Measurements from ENCODE around the gene PYROXD2.

Gene PYROXD2

DNA sequence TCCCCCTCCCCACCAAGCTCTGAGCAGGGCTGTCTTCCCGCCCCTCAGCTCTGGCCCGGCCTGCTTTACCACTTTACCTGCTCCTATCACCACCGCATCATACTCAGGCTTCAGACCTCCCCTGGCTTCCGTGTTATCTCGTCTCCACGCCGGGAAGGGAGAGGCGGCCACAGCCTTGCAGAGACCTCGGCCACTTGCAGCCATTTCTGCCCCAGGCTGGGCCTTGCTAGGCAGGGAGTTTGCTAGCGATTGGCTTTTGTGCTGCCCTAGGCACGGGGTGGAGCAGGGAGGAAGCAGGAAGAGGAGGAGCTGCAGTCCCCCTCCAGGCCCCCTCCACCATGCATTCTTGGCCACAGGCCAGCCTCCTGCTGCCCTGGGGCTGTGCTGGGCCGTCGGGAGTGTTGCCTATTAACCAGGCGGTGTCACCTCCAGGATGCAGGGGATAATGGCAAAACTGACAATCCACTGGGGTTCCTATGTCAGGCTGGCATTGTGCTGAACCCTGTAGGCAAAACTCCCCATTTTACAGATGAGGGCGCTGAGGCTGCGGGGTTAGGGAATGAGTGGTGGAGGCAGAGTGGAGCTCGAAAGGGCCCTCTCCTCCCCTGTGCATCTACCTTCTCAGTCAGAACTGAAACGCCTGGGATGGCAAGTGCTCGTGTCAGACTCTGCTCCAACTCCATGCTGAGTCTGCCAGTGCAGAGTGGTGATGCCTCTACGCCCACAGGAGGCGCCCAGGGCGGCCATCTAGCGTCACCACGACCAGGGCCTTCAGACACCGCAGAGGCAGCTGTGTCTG is at the start of gene PYROXD2:
TSS of gene PYROXD2 (minus strand) at position 251 of the 799 bp plus-strand sequence. CDS start at position 204, 47 bp downstream.
- peak; percentile 88 for DNase-seq (ENCODE audit: low read depth)

DNA sequence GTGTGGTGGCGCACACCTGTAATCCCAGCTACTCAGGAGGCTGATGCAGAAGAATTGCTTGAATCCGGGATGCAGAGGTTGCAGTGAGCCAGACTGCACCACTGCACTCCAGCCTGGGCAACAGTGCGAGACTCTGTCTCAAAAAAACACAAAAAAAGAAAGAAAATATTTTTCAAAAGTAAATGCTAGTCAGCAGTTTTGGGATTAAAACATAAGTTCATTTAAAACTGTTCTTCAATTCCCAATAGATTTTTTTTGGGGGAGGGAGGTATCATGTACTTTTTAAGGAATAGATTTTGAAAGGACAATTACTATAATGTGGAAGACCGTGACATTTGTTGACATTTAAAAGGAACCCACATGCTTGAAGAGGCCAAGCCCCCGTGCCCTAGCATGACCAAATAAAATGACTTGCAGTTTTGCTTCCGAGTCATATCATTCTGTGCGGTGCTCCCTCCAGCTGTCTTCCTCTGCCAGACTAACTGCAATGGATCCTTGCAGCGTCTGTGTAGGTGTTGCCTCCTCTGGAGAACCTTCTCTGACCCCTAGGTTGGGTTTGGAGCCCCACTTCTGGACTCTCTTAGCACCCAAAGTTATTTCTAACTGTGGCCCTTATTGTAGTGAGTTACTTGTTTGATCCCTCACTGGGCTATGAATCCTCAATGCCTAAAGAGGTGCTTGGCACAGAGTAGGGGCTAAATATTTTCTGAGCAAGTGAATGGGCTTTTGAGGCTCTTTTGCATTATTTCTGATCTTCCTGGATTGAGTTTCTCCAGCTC is 49.2 kb upstream of the PYROXD2 start:
- no peak for DNase-seq (ENCODE audit: low read depth)

DNA sequence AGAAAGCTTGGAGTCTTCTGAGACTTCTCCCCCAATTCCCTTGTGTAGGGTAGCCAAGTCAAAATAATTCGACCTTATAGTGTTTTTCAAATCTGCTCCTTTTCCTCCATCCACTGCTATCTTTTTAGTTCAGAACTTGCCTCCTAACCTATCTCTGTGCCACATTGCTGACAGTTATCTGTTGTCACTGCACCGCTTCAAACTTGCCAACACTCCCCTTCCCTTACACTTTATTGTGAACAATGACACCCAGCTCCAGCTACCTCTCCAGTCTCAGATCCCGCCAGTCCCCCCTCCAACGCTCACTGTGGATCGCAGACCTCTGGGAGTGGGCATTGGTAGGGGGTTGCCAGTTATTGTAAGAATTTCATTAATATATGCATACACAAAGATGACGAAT is 48.0 kb upstream of the PYROXD2 start:
- DNase-seq (ENCODE audit: low read depth), result no peak

DNA sequence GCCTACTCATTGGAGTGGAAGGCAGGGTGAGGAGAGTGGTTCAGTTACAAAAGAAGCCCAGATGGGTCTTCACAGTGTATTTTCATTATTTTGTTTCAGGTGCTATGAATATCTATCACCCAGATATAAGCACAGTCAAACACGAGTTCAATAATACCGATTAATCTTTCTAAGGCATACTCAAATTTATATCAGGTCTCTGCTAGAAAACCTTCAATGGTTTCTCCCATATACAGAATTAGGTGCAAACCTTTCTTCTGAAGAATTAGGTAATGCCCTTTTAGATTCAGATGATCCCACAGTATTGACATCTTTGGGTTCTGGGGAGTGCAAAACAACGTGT is 46.5 kb upstream of the PYROXD2 start:
- no peak for DNase-seq (ENCODE audit: low read depth)

DNA sequence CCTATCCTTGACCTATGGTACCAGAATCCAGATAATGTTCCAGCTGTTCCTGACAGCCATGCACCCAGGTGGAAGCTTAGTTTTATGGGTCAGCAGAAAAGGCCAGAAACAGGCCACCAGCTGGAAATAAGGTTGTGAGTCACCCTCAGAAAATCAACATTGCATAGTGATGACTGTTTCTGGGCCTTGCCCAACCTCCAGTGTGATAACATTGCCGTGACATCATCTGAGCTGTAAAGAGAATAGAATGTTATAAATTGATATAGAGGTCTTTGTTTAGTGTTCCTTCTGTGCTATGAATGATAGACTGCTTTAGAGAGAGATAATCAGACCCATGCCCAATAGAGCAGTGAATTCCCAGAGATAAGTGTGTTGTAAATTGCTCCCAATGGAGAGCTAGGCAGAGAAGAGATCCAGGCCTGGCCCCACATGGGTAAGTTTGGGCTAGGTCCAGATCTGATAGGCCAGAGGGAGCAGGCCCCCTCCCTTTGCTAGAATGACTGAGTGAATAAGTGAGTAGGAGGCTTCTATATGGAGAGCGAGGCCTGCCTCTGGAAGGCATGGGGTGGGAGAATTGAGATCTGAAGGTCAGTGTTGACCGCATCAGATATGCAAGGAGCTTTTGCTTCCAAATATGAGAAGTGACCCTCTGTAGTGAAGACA is 46.0 kb upstream of the PYROXD2 start:
- DNase-seq (ENCODE audit: low read depth), result peak; percentile 63

DNA sequence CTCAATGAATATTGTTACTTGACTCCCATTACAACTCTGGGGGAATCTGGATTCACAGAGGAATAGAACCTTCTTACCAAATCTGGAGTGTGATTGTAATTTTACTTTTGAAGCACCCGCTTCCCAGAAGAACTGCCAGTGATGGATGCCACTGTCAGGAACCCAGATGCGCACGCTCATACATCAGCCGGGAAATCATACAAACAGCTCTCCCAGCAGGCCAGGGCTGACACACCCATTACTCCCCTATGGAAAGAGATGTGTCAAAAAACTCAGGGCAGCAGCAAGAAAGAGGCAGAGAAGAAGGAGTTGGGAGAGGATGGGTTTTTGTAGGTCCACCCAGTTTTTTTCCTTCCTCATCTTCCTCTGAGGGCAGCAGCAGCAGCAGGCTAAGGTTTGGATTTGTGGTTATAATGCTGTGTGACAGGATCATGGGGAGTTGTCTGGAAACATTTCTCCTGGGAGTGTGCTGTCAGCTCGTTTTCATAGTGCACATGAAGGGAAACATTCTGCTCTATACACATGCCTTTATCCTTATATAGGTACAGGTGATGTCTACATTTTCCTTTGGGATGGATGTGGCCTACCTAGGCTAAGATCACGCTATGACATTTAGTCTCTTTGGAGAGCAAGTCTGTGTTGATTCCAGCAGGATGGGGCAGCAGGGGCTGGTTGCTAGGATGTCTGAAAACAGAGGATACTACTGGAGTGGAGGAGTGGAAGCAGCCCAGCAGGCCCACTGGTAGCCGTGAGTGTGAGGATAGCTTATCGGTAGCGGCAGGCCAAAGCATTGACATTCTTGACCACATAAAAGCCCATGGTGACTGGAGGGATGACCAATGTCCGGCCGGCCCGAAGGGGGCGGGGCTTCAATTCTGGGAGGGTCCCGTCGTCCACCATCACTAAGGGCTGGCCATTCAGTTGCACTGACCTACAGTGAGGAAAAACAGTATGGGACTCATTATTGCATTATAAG is 44.1 kb upstream of the PYROXD2 start:
- DNase-seq (ENCODE audit: low read depth), result no peak

DNA sequence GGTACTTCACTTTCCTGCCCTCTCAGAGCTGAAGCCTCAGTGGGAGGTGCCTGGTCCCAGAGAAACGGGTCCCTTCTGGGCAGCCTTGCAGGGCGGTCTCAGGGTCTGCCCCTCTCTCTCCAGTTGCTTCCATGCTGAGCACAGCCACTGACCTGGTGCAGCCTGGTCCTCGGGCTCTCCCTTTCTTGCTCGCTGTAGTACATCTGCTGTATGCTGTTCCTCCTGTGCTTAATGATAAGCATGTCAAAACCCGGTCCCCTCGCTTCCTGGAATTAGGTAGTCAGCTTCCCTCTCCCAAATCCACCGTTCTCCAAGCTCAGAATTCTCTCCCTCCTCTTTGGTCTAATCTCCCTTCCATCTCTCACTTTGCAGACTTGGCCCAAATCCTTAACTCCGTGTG is 42.7 kb upstream of the PYROXD2 start:
- no peak for DNase-seq (ENCODE audit: low read depth)

DNA sequence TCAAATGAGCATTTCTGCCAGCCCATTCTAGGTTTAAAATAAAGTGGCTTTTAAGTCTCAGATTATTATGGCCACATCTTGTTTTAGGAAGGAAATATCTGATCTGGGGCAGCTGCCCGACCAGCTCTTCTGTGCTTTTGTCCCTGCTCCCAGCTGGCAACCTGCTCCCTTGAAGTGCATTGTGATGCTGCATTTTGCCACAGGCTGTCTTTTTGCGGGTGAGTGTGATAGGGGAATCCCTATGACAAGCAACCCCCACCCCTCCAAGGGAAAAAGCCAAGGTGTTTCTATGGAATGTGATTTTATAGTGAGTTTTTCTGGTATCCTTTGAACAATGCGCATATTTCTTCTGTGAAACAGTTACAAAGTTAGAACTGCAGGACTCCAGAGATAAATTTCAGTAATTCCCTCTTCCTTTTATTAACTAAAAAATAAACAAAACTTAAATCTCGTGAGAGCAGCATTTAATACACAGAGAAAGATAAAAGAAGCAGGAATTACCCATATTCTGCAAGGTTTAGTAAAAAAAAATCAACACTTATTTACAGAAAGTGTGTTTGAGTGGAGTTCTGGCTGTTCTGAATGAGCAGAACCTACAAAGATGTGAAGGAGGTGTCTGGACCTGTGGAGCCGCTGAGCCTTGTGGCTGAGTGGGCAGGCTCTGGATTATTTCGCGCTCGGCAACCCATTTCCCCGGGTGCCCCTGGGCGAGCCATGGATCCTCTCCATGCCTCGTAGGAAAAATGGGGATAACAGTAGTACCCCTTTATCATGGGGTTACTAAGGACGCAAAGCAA is 41.9 kb upstream of the PYROXD2 start:
- no peak for DNase-seq (ENCODE audit: low read depth)

DNA sequence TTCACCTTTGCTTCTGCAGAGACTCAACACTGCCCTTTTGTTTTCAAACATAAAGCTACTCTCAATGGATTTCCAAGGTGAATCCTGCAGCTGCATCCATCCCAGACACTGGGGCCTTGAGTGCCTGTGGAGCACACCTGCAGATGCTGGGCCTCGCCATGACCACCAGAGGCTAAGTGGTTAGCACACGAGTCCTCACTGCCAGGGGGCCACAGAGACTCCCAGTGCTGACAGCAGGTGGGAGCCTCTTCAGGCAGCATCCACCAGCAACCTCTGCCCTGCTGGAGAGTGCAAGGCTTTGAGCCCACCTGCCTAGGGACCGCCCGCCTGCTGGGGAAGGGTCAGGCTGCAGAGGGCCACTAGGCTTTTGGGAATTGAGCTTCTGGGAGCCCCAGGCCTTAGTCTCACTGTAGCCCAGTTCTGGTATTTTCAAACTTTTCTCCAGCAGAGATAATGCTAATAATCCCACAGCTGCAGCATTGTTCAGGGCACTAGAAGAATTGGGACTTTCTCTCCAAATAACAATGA is 41.1 kb upstream of the PYROXD2 start:
- DNase-seq (ENCODE audit: low read depth), result no peak

DNA sequence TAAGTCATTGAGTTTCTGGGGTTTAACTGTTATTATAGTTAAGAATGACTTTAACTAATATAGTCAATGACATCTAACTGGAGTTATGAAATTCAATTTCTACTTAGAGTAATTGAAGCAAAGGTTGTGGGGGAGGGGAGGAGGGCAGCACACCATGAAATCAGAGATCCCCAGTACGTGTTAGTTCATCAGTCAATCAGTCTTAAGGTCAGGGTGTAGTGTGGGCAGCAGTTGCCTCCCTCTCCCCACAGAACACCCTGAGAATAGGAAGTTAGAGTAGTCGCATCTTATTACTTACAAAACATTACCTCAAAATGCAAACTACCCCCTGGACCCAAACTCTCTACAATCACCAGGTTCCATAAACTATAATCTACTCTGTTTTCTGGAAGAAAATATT is 38.7 kb upstream of the PYROXD2 start:
- no peak for DNase-seq (ENCODE audit: low read depth)

DNA sequence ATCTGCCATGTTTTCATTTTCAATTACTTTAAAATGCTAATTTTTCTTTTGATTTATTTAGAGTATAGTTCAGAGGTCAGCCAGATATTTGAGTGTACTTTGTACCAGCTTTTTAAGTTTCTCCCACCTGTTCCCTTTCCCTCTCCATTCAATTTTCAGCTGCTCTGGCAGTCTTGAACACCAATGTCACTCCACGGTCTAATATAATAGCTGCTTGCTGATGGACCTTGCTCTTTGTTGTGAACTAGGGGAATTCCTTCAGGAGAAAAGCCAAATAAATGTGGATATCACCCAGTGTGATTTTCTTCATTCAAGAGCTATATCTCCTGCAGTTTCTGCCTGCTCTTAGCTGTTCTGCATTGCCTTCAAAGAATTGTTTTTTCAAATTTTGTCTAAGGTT is 35.6 kb upstream of the PYROXD2 start:
- DNase-seq (ENCODE audit: low read depth), result no peak

DNA sequence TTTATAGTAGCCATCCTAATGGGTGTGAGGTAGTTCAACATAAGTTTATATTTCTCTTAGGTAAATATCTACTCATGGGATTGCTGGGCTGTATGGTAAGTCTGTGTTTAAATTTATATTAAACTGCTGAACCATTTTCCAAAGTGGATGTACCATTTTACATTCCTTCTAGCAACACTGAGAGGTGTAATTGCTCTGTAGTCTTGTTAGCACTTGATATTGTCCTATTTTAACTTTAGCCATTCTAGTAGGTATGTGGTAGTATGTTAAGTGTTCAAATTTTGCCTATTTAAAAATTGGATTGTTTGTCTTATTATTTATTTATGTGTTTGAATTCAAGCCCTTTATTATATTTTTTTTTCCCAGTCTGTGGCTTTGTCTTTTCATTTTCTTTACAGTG is 34.3 kb upstream of the PYROXD2 start:
- DNase-seq (ENCODE audit: low read depth), result no peak

DNA sequence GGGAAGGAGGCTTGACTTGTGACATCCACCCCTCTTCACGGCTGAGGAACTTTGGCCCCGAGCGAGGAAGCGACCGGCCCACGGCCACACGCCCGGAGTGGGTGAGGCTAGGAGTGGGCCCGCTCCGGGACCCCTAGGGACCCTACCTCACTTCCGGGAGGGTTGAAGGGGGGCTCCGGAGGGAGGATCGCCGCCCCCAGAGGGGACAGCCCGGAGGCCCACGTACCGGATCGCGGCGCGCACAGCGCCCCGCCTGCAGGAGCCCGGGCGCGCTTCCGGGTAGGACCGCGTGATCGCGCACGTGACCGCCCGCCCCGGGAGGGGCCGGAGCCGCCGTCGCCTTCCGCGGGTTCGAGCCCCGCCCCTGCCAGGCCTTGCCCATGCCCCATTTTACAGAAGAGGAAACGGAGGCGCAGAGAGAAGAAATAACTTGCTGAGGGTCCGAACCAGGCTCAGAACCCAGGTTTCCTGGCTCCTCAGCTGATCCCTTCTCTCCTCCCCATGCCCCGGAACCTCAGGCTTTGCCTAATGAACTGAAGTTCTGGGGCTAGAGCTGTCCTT is 31.8 kb upstream of the PYROXD2 start, which contains the start of gene HPS1:
TSS of gene HPS1 (minus strand) at position 275 of the 561 bp plus-strand sequence. CDS start 3,695 bp downstream, outside the sequence.
- peak; percentile 45 for DNase-seq (ENCODE audit: low read depth)

DNA sequence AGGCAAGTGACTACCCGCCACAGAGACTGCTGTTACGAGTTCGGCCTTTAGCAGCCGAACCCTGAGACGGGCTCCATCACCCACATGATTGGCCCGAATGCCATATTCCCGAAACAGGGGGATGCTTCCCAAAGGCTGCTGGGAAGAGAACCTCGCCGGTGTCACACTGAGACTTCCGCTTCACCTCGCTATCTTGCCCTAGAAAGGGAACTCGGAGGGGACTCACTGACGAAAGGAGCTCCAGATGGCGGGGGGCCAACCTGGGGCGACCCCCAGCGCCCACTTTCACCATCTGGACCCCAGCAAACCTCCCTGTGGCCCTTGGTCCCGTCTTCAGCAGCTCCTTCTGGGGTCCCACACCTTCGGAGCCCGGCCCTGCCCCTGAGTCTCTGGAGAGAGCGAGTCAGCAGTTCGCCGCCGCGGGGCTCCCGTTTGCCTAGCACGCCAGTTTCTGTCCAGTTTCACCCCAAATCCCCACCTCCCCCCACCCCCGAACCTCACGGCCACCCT is 31.2 kb upstream of the PYROXD2 start:
- DNase-seq (ENCODE audit: low read depth), result peak; percentile 4

DNA sequence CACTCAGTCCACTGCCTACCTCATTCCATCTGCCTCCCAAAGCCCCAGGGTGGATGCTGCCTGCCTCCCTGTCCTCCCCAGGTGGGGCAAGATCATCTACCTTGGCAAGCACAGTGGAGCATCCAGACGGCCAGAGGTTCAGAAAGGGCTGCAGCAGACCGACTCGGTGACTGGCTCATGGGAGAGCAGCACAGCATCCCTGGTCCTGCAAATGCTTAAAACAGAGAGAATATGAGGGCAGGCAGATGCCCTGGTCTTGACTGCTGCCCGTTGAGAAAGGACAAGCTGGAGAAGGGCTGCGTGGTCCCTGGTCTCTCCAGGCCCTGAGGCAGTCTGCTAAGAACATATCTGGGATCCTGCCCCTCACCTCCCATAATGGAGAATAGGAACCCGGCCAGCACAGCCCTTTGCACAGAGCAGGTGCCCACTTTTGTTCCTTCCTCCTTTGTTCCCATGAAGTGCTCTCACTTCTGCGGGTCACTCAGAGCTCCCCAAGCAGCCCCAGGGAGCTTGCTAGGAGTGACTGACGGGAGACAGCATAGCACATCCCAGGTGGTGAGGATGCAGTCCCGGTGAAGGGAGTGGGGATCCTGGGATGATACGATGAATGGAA is 30.3 kb upstream of the PYROXD2 start:
- no peak for DNase-seq (ENCODE audit: low read depth)

DNA sequence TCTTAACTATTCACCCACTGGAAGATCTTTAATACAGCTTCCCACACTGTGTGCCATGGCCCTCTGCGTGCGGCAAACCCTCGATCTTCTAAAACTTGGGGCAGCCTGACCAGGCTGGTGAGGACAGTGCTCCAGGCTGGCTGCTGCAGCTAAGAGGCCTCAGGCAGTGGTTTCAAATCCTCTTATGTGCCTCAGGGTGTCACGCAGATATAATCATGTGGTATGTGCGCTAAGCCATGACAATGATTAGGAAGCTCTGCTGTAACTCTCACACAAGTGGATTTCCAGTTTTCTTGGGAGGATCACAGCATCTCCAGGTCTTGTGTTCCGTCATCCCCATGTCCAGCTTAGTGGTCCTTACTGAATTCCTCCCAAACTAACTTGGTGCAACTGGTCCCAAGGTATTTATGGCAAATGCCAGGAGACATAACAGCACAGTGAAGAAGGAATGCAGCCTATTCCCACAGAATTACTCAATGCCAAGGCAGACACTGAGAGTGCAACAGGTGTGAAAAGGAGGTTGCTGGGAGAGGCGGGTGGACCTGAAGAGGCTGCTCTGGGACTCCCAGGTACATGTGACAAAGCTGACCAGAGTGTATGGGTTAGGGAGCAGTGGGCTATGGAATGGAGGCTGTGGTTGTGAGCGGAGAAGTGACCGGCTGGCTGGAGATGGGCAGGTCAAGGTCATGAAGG is 29.5 kb upstream of the PYROXD2 start:
- DNase-seq (ENCODE audit: low read depth), result no peak

DNA sequence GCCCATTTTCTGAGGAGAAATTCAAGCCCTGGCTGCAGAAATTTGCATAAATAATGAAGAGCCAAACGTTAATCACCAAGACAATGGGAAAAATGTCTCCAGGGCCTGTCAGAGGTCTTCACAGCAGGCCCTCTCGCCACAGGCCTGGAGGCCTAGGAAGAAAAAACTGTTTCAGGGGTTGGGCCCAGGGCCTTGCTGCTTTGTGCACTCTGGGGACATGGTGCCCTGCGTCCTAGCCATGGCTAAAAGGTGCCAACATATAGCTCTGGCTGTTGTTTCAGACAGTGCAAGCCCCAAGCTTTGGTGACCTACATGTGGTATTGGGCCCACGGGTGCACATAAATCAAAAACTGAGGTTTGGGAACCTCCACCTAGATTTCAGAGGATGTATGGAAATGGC is 23.7 kb upstream of the PYROXD2 start:
- no peak for DNase-seq (ENCODE audit: low read depth)

DNA sequence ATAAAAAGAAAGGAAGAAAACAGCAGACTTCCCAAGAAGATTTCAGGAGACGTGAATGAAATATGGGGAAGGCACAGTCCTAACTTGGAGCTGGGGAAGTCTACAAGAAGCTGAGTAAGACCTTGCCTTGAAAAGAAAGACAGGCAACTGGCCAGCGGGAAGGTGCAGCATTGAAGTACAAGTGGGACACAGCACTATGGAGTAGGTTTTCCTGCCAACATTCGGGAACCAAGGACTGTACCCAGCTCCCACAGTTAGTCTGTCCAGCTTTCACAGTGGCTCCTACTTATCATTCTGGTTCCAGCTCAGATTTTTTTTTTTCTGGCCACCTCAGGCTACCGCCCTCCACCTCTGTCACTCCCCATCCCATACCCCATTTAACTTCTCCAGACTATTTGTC is 21.7 kb upstream of the PYROXD2 start:
- no peak for DNase-seq (ENCODE audit: low read depth)

DNA sequence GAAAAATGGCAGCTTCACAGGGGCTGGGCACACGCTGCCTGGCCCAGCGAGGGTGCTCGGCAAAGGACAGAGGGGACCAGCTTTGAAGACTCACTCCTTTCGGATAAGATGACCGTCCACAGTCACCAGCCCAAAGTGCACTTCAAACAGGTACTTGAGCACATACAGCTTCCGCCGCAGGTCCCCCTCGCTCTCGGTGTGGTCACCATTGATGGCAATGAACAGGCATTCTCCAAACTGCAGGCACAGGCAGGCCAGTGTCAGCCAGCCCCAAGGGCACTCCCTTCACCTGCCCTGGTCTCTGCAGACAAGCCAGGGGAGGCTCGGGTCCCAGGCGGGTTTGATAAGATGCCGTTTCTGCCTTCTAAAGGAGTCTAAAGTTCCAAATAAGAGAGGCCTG is 20.2 kb upstream of the PYROXD2 start:
- no peak for DNase-seq (ENCODE audit: low read depth)
